Smooth muscle cell (in vitro differentiated cells): ENCODE data around the gene CFAP73. TPM values are rescaled to one million over a fixed set of nuclear protein-coding genes. Genes with fewer than 3 reads are reported as not detected.

ENCODE experiments used
- DNase-seq: peaks from one replicate; lab custom pipeline; 2025; ENCODE audit not compliant: unreplicated experiment; lab: John Stamatoyannopoulos, UW
- H2AFZ ChIP-seq: fragments of 200-600 bp; sonication (generic); 2 replicates; pipeline ENCODE4 v1.6.0; 2016; ENCODE audit warnings: antibody characterized with exemption, low read depth, mild to moderate bottlenecking
- H3F3A ChIP-seq: fragments of 200-600 bp; sonication (generic); 2 replicates; pipeline ENCODE4 v1.6.0; 2017; ENCODE audit warnings: antibody characterized with exemption, low read depth
- H3K27ac ChIP-seq: fragments of 200-600 bp; sonication (generic); 2 replicates; pipeline ENCODE4 v1.5.1; 2016; ENCODE audit warnings: low read depth, mild to moderate bottlenecking
- H3K27me3 ChIP-seq: fragments of 200-600 bp; sonication (generic); 2 replicates; pipeline ENCODE4 v1.6.1; 2016; ENCODE audit warnings: low read depth, mild to moderate bottlenecking
- H3K36me3 ChIP-seq: fragments of 200-600 bp; sonication (generic); 2 replicates; pipeline ENCODE4 v1.5.1; 2016; ENCODE audit warnings: low read depth
- H3K4me1 ChIP-seq: fragments of 200-600 bp; sonication (generic); 2 replicates; pipeline ENCODE4 v1.5.1; 2016; ENCODE audit warnings: low read depth
- H3K4me2 ChIP-seq: fragments of 200-600 bp; sonication (generic); 2 replicates; pipeline ENCODE4 v1.6.0; 2016; ENCODE audit warnings: mild to moderate bottlenecking
- H3K4me3 ChIP-seq: fragments of 200-600 bp; sonication (generic); 2 replicates; pipeline ENCODE4 v1.5.1; 2016; ENCODE audit warnings: mild to moderate bottlenecking
- H3K79me2 ChIP-seq: fragments of 200-600 bp; sonication (generic); 2 replicates; pipeline ENCODE4 v1.6.0; 2016; ENCODE audit warnings: low read depth, mild to moderate bottlenecking
- H3K9ac ChIP-seq: fragments of 200-600 bp; sonication (generic); 2 replicates; pipeline ENCODE4 v1.6.0; 2016; ENCODE audit warnings: low read depth
- H3K9me3 ChIP-seq: fragments of 200-600 bp; sonication (generic); replicated peaks from 2 replicates; pipeline ENCODE4 v1.5.1; 2016; ENCODE audit warnings: low read depth
- H4K20me1 ChIP-seq: fragments of 200-600 bp; sonication (generic); 2 replicates; pipeline ENCODE4 v1.6.0; 2016; ENCODE audit warnings: low read depth
- WGBS: methylation state at CpG from one replicate; pipeline ENCODE4 v1.1.7; 2016; ENCODE audit warnings: low lambda C conversion rate; 5-methylcytosine and 5-hydroxymethylcytosine counted together
- polyA plus RNA-seq: library from polyadenylated mRNA; unstranded; fragments of >200 nt; fragmentation: Nextera tagmentation; extraction: Ambion mirVana; gene quantifications from 2 replicates; pipeline ENCODE4 v1.2.1, GENCODE V29; 2016
- total RNA-seq: library from RNA; depleted of rRNA; stranded (reverse); fragments of >200 nt; gene quantifications from 2 replicates; pipeline ENCODE4 v1.2.3, GENCODE V29; 2014
- TF ChIP-seq, protein P1 (sequence below): fragments of 200-600 bp; sonication (generic); IDR thresholded peaks from 2 replicates; pipeline ENCODE4 v1.5.1; 2017; ENCODE audit warnings: borderline replicate concordance, mild to moderate bottlenecking, antibody characterized with exemption; ENCODE audit not compliant: insufficient read depth, poor library complexity, severe bottlenecking

Gene CFAP73
- total and polyA plus RNA-seq, 2 experiments from 2014 or later: not detected

- Histone ChIP-seq H4K20me1 (peaks cover 8% of the 10 kb centered on the region), H3K9me3 (no peaks in the 10 kb centered on the region), H3K4me3 (no peak overlapping the region), H3K27me3 (no peaks in the 10 kb centered on the region), H2AFZ (no peak overlapping the region), H3F3A (peaks cover 5% of the 10 kb centered on the region), H3K27ac (no peak overlapping the region), H3K9ac (no peak overlapping the region), H3K4me1 (peaks cover 4% of the 10 kb centered on the region), H3K79me2 (peaks cover 28% of the 10 kb centered on the region), H3K36me3 (peaks cover 15% of the 10 kb centered on the region), H3K4me2 (no peak overlapping the region)
- DNase-seq: no peak
- TF ChIP-seq, protein P1, sequence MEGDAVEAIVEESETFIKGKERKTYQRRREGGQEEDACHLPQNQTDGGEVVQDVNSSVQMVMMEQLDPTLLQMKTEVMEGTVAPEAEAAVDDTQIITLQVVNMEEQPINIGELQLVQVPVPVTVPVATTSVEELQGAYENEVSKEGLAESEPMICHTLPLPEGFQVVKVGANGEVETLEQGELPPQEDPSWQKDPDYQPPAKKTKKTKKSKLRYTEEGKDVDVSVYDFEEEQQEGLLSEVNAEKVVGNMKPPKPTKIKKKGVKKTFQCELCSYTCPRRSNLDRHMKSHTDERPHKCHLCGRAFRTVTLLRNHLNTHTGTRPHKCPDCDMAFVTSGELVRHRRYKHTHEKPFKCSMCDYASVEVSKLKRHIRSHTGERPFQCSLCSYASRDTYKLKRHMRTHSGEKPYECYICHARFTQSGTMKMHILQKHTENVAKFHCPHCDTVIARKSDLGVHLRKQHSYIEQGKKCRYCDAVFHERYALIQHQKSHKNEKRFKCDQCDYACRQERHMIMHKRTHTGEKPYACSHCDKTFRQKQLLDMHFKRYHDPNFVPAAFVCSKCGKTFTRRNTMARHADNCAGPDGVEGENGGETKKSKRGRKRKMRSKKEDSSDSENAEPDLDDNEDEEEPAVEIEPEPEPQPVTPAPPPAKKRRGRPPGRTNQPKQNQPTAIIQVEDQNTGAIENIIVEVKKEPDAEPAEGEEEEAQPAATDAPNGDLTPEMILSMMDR: no peak
- 78% methylated on average over 4 of the region's 4 CpGs for WGBS
Measured at GRCh38 chr12:113180333-113180732, 30.8 kb downstream of the CFAP73 start.

DNA sequence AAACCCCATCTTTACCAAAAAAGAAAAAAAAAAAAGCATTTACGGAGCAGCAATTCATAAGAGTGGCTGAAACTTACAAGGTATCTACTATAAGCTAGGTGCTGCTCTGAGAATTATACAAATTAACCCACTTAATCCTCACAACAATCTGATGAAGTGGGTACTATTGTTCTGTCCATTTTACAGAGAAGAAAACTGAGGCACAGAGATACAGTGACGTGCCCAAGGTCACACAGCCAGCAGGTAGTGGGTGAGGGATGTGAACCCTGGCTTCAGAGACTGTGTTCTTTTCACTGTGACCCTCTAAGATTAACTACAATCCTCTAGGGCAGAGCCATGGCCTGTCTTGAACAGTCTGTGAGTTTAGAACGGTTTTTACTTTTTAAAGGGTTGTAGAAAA lies 32.5 kb downstream of the CFAP73 start:
- Histone ChIP-seq H3K4me1 (peaks cover 9% of the 10 kb centered on the region), H4K20me1 (peaks cover 8% of the 10 kb centered on the region), H2AFZ (no peak overlapping the region), H3F3A (peaks cover 5% of the 10 kb centered on the region), H3K79me2 (peaks cover 34% of the 10 kb centered on the region), H3K9me3 (no peaks in the 10 kb centered on the region), H3K4me2 (no peak overlapping the region), H3K36me3 (peaks cover 15% of the 10 kb centered on the region), H3K27me3 (no peaks in the 10 kb centered on the region), H3K4me3 (no peak overlapping the region), H3K27ac (no peak overlapping the region), H3K9ac (no peak overlapping the region)
- 98% methylated on average over 3 of the region's 3 CpGs for WGBS
- TF ChIP-seq, protein P1: no peak
- no peak for DNase-seq

GRCh38 chr12:113183030-113183589 lies 33.6 kb downstream of the CFAP73 start:
- H3K4me2 ChIP-seq: no peak overlapping the region
- H4K20me1 ChIP-seq: peaks cover 8% of the 10 kb centered on the region
- TF ChIP-seq, protein P1: no peak

More at GRCh38 chr12:113183030-113183589, 33.6 kb downstream of the CFAP73 start:
- no peaks in the 10 kb centered on the region for H3K27me3 ChIP-seq
- H3K9me3 ChIP-seq: no peaks in the 10 kb centered on the region
- DNase-seq: no peak
- peaks cover 4% of the 10 kb centered on the region for H3K36me3 ChIP-seq
- no peak overlapping the region for H3K9ac ChIP-seq
- H3K27ac ChIP-seq: no peak overlapping the region
- peaks cover 5% of the 10 kb centered on the region for H3F3A ChIP-seq
- H3K4me1 ChIP-seq: peaks cover 9% of the 10 kb centered on the region
- WGBS: 96% methylated on average over 11 of the region's 11 CpGs
- no peak overlapping the region for H2AFZ ChIP-seq
- peaks cover 34% of the 10 kb centered on the region for H3K79me2 ChIP-seq
- H3K4me3 ChIP-seq: no peak overlapping the region
